ENCODE measurements around the gene SKI.
"Not testable (repeated sequence)": the region's sequence is repeated elsewhere in the genome, so short reads cannot be mapped to it uniquely, and the experiment has no call there.

The SKI gene

DNA sequence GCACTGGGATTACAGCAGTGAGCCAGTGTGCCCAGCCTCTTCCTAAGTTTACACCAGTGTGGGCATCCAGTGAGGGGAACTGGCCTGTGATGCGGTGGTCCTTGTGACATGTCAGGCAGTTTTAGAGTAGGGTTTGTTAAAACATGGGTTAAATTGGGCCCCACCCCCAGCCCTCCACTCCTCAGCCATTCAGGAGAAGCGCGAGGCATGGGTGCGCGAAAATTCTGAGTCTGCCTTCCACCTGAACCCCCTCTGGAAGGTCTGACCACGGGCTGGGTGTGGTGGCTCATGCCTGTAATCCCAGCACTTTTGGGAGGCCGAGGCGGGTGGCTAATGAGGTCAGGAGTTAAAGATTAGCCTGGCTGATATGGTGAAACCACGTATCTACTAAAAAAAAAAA is 51.7 kb downstream of the SKI start:
- no peak for DNase-seq

DNA sequence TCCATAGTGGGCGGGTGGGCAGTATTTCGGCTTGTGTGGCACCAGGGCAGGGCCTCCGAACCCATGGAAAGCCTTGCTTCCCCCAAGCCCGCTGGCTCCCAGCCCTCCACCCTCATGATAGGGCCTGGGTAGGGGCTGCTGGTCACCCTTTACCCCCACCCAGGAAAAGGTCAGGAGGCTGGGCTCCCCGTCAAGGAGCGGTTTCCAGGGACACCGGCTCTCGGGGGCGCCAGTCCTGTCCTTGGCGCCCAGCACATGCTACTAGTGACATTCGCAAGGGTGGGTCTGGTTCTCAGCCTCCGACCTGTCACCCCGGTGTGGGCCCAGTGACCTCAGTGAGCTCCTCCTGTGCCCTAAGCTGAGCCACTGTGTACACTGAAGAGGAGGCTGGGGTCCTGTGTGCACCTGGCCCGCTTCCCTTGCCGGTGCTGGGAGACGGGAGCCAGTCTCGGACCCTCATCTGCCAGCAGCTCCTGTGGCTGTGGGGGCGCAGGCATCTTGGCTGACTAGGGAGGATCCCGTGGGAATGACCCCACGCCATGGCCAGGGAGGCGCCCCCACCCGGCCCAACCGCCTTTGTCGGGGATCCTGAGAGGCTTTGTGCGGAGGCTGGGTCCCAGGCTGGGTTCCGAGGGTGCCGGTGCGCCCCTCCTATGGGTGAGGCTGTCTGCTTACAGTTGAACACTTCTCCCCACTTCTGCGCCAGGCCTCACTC is 54.6 kb downstream of the SKI start:
- DNase-seq = no peak

DNA sequence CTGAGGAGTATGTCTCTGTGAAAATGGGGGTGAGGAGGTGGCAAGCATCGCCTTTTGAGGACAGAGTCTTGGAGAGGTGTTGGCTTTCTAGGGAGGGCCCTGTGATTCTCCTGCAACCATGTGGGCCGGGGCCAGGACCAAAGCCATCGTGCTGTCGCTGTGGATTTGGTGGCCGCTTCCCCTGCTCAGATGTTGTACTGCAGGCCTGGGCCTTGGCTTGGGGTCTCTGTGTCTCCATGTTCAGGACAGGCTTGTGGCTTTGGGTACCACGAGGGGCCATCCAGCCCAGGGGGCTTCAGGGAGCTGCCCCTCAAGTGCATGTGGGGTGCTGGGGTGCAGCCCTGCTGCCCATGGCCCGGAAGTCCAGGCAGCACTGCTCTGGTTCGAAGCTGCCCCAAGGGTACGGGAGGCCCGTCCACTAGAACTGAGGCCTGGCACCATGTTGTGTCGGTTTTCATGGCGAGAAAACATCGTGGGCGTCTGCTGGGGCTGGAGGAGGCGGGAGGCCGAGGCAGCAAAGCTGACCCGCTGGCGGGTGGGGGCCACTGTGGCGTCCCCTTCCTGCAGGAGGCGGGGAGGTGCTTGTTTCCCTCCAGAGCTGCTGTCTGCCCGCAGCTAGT is 55.4 kb downstream of the SKI start:
- DNase-seq = no peak

DNA sequence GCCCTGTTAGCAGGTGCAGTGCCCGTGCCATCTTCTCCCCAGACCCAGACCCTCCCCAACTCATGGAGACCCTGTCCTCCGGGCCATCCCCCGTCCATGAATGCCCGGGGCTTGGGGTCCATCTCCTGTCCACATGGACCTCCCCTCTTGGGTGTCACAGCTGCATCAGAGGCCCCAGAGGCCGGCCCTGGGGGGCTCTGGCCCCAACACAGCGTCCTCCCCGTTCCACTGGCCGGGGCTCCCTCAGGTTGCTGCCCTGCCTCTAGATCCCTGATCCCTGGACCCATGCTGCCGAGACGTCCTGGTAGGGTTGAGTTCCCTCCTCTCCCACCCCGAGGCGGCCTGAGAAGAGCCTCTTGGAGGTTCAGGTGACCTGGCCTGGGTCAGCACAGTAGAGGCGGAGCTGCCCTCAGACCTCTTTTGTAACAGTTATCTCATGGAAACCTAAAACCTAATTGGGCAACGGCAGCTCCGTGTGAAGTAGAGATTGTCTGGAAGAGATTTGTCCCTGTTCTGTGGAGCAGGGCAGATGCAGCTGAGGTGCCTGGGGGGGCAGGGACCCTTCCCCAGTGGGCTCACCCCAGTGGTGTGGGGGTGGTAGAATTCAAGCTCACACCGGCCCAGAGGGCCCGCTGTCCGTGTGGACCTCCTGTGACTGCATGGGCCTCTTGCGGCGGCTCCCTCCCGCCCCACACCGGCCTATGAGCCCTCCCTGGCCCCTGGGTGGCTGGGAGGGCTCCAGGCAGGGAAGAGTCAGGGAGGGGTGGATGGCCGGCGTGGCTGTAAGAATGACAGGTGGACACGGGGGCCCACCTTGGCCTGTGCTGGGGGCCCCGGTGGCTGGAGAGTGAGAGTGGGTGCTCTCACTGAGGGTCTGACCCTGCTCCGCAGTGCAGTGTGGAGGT is 56.1 kb downstream of the SKI start:
- DNase-seq = no peak

DNA sequence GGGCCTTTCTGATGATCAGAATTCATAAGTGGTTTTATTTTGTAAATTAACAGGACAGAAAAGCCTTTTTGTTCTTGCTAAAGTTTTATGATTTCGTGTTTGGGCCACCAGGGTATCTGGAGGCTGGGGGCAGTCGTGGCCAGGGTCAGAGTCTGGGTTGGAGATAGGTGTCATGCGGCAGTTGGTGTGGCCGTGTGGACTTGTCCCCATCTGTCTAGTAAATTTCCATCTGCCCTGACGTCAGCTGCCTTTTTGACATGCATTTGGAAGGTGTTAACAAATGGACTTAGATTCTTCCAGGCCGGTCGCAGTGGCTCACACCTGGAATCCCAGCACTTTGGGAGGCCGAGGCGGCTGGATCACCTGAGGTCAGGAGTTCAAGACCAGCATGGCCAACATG is 56.8 kb downstream of the SKI start:
- no peak for DNase-seq

DNA sequence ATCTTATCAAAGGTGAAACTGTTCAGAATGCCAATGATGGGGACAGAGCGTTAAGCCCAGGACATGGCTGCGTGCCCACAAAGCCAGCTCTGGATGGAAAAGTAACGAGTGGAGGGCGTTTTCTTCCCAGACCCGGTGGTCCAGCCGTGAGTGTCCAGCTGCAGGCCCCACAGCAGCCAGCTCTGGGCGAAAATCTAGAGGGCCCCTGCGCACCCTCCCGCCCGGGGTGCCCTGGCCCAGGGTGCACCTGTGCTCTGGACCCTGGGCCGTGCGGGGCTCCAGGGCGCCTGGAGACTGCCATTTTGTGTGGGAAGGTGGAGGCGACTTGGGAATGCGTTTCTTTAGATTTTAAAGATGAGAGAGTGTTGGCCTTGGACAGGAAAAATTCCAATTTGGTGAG is 58.8 kb downstream of the SKI start:
- DNase-seq = no peak

DNA sequence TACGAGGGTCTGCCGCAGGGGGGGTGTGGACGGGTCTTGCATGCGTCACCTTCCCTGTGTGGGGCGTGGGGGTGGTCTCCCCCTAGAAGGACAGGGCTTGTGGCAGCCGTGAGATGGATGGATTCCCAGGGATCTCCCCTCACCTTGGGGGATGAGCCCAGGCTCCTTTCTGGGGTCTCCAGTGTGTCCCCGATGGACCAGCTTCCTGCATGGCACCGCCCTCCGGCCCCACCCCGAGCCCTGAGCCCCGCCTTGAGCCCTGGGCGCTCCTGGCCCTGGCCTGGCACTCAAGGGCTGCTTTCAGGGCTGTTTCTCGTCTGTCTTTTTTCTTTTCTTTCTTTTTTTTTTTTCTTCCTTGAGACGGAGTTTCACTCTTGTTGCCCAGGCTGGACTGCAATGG is 59.5 kb downstream of the SKI start:
- no peak for DNase-seq

DNA sequence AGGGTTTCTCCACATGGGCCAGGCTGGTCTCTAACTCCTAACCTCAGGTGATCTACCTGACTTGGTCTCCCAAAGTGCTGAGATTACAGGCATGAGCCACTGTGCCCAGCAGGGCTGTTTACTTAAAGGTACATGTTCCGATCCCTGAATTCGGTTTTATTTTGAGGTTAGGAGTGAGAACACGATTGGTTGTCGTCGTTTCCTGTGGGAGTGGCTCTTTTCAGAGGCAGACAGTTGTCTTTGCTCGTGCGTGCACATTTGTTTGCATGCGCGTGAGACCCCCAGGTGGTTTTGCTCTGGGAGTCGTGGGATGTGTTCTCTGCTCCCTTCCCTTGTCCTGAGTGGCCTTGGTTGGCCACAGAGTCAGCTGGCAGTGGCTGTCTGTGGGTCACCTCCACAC is 60.2 kb downstream of the SKI start:
- DNase-seq = peak; percentile 39

DNA sequence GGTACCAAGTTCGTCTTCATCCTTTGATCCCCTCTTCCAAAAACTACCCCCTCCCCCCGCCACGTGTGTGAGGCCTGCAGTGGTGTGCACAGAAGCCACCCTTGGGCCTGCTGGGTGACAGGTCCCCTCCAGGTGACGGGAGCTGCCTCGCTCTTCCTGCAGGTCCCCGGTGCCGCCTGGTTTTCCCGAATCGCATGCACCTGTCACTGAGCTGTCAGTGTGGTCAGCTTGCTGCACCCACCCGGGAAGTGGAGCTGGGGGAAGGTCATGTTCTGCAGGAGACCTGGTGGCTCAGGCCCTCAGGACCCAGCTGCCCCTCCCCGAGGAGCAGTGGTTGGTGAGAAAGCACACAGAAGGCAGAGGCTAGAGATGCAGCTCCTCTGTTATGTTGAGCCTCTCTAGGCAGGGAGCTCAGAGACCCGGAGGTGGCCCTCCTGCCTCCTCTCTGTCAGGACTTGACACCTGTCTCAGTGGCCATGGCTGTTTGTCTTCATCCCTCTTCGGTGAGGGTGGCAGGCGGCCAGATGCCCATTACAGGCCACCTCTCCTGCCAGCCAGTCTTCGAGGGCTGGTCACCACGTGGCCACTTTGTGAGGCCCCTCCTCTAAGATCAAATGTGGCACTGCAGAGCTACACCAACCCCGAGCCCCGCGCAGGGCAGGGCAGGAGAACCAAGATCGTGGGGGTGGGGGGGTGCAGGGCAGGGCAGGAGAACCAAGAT is 60.9 kb downstream of the SKI start:
- DNase-seq = no peak

DNA sequence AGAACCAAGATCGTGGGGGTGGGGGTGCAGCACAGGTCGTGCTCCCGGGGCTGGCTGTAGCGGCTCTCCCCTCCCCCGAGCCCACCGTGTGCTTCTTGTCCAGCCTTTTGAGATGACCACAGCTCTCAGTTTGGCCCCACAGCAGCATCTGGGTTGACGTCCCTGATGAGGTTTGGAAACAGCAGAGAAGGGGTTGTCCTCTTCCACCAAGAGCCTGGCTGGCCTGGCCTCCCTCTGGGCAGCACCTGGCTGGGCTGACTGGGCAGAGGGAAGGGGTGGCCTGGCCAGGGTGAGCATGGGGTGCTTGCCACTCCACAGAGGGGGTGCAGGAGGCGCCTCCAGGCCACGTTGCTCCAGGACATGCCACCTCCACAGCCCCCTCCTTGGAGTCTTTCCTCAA is 61.5 kb downstream of the SKI start:
- DNase-seq = no peak

DNA sequence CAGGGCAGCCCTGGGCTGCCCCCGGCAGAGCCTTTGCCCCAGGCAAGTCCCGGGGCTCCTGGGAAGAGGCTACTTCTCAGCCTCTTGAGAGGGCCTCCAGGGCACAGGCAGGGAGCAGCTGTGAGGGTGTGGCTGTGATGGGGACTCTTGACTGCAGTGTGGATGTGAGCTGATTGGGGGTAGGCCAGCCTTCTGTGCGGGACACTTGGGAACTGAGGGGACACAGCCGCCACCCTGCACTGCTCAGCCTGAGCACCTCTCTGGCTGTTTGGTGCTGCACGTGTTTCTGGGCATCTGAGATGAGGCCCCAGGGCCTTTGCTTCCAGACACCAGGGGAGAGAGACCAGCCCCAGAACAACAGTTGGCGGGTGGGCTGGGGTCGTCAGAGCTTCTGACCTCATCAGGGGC is 62.1 kb downstream of the SKI start:
- DNase-seq = no peak

DNA sequence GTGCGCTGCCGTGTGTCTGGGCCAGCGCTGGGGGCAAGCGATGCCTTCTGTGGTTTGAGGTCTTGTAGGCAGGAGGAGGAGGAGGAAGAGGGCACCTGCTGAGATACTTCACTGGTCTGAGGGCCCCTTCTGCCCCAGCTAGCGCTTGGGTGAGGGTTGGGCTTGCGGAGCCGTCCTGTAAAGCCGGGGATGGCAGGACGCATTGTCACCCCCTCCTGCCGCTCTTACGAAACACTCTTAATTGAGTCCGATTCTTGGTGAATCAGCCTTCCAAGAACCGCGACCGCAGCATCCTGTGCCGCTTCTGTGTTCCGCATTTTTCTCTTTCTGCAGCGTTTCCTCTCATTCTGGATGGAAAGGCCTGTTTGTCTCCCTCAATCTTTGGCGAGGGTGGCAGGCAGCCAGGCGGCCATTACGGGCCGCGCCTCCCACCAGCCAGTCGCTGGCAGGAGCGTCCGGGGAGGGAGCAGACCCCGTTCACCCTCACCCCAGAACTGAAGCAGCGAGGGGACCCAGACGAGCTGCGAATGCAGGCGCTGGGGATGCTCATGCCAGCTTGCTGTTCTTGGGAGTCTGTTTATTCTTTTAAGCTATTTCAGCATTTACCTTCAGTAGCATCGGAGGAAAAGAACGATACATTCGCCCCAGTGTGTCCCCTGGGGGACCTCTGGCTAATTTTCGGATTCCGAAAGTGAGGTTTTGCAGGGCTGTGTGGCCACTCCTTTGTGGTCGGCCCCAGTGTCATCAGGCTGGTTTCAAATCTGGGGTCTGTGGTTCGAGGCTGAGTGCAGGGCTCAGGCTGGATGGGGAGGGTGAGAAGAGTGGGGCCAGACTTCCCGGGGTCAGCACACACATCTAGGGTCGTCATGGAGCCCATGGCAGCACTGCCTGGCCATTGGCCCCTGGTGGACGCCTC is 62.7 kb downstream of the SKI start:
- DNase-seq = peak; percentile 79

DNA sequence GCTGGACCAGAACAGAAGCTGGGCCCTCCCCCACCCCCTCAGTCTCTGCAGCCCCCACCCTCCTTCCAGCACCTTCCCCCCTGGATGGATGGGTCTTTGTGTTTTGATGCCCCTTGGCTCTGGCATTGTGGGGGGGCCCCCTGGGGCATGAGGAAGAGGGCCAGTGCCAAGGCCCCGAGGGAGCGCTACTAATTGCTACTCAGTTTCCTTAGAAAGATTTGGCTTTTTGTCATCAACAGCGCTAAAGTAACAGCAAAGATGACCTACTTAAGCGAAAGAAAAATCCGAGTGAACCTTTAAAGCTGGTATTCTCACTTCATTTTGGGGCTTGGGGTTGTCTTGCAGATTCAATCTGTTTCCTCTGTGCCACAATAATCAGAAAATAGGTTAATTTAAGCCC is 63.5 kb downstream of the SKI start:
- no peak for DNase-seq

DNA sequence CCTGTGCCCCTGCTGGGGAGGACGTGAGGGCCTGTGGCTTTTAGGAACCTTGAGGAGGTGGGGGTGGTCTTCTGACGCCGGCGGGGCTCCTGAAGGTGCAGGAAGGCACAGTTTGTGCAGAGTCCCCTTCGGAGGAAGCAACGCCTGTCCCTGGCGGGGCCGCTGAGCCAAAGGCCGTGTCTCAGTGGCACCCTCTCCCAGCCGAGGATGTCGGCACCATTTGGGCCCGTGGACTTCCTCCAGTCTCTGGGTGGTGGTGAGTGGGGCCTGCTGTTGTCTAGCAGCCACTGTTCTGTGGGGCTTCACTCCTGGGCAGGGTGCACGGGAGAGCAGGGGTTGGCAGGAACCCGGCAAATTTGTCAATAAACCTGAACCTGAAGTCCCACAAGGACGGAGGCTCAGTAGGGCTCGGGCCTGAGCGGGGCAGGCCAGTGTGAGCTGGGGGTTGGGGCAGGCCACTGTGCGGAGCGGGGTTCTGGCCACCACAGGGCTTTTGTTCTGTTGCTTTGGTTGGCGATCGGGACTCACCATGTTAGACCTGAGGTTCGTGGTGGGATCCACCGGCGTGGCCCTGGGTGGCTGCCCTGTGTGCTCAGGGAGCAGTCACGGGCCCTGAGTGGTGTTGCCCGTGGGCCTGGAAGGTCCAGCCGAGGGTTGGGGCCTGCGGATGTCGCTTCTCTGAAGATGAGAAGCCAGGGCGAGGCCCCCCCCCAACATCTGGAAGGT is 64.8 kb downstream of the SKI start:
- DNase-seq = no peak

DNA sequence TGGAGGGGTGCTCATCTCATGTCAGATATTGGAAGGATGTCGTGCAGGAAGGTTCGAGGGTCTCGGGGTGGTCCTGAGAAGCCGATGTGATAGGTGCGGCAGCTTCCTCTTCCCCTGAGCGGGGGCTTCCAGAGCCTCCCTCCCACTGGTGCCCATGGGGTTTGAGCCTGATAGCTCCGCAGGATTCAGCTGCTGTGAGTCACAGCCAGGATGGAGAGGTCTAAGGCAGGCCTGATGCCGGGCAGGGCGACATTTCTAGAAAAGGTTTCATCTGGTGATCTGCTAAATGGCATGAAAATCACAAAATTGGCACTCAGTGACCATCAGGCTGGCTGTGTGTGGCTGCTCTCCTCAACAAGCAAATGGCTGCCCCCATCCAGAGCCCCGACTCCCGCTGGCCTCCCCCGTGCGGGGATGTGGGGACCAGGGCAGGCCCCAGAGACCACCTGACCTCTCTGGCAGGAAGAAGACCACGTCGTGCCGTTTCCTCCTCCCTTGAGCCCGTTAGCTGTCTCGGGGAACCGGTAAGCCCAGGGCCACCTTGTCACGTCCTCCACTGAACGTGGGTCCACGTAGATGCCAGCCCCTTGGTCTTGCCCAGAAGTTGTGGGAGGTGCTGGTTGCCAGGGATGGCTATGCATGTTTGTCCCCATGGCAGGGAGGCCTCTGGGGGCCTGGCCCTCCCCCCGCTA is 66.1 kb downstream of the SKI start:
- DNase-seq = no peak

DNA sequence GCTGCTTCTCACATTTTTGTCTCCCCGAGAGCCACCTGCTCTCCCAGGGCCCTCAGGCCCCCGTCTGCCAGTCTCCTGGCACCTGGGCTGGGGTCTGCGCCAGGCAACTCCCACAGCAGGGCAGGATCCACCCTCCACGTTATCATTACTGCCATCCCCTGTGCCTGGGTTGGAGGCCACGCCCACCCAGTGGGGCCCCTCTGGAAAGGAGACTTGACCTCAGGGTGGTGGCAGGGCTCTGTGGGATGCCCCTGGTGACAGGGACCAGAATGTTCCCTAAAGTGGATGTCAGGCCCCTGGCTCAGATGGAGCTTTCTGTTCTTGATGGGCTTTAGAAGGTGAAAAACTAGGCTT is 66.6 kb downstream of the SKI start:
- DNase-seq = no peak

DNA sequence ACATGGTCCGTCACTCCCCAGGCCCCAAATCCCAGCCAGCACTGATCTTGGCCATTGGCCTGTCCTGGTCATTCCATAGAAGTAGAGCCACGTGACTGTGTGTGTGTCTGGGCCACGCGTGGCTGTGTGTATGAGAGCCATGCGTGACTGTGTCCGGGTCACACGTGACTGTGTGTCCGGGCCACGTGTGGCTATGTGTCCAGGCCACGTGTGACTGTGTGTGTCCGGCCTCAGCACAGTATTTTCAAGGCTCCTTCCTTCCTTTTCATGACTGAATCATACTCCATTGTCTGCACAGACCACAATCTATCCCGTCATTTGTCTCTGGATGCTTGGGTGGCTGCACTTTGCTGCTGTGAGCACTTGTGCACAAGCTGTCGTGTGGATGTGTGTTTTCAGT is 67.4 kb downstream of the SKI start:
- DNase-seq = no peak

DNA sequence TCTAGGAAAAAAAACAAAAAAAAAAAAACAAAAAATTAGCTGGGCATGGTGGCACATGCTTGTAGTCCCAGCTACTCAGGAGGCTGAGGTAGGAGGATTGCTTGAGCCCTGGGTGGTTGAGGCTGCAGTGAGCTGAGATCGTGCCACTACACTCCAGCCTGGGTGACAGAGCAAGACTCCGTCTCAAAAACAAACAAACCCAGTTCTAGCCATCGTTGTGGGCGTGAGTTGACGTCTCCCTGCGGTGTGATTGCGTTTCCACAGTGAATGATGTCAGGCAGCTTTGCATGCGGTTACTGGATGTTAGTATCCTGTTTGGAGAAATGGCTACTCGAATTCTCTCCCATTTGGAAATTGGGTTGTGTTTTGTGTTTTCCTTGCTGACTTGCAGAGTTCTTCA is 68.1 kb downstream of the SKI start:
- not testable (repeated sequence) for DNase-seq

DNA sequence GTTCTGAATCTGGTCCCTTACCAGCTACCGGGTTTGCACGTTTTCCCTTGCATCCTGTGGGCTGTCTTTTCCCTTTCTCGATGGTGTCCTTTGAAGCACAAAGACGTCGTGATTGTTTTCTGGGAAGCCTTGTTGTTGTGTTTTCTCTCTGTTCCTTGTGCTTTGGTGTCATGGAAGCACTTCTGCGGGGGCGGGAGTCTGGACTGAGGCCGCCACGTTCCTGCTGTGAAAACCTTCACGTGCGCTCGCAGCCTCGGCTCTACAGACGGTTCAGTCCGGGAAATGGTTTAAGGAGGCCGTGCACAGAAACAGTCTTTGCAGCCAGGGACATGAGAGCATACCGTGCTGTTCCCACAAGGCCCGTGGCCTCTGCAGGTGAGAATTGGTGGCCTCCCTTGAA is 68.5 kb downstream of the SKI start:
- no peak for DNase-seq

DNA sequence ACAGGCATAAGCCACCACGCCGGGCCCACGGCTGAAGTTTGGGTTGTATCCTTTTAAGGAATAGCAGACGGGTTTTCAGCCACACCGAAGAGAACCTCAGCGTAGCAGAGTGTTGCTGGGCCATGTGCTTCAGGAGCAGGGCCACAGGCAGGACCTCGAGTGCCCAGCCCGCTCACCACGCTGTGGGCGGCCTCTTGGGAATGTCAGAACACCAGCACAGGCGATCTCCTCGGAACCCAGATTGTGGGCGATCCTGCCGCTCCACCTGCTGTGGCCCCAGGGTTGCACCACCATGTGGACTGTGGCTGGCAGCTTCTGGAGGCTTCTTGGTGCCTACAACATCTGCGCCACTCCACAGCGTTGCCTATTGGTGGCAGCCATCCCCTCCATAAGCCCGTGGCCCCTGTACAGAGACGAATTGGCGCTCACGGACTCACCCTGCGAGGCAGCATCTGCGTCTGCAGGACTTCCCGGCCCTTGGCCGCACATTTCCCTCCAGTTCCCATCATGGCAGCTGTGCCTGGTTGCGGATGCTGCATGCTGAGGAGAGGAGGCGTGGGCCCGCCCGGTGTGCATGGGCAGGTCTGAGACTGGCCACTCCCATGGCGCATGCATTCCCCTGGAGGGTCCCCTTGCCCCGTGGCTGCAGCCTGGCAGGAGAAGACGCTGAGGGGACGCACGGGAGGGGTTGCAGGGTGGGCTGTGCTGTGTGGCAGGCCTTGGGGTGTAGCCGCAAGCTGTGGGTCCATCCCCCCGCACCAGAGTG is 69.3 kb downstream of the SKI start:
- no peak for DNase-seq
